HCT116 (cell line): ENCODE measurements around the gene PALB2. TPM values are rescaled to one million over a fixed set of nuclear protein-coding genes. Genes with fewer than 3 reads are reported as not detected.

Experiments used
- ATAC-seq: fragments of 200-7000 bp; cut with Tn5 transposase; 2 replicates; pipeline ENCODE4 v1.9.1; 2020; ENCODE audit warnings: mild to moderate bottlenecking, moderate library complexity
- BruUV-seq: library from RNA; stranded (reverse); fragments of 400-500 nt; replicated peaks from 2 replicates; lab custom pipeline; 2021; lab: Mats Ljungman, UMichigan
- CTCF ChIA-PET: fragments of 300-600 bp; sonication (Branson Sonifier 250); formaldehyde crosslinking; loops from one replicate; lab custom pipeline; 2021; ENCODE audit warnings: antibody characterized with exemption; lab: Charles Lee
- POLR2A ChIA-PET: fragments of 300-600, 350-600 bp; sonication (Branson Sonifier 250); formaldehyde crosslinking; loops from one replicate; lab custom pipeline; 2021; ENCODE audit warnings: antibody characterized with exemption; lab: Charles Lee
- RAD21 ChIA-PET, 2 experiments: fragments of 300-600 bp; sonication (Branson Sonifier 250); formaldehyde crosslinking; loops; one replicate each; lab custom pipeline; 2023; ENCODE audit warnings: low total read pairs in 2 of 2; ENCODE audit not compliant: uncharacterized antibody in 2 of 2, unreplicated experiment in 2 of 2, low non-redundant PET in 1 of 2; lab: Charles Lee
- DNase-seq: peaks from one replicate; pipeline ENCODE4 v3.0.0-alpha.2; 2010; ENCODE audit warnings: low read depth, low spot score
- H2AFZ ChIP-seq: fragments of 200-600 bp; shearing (Covaris generic), sonication (generic); 2 replicates; pipeline ENCODE4 v1.6.1; 2017; ENCODE audit warnings: low read depth, mixed run types, mixed read lengths, antibody characterized with exemption, low read length; ENCODE audit not compliant: poor library complexity, severe bottlenecking
- H3K27ac ChIP-seq: 2 replicates; pipeline ENCODE4 v1.5.1; 2012; ENCODE audit warnings: low read depth, low read length
- H3K27me3 ChIP-seq: fragments of 200-600 bp; sonication (generic); 2 replicates; pipeline ENCODE4 v1.6.1; 2016; ENCODE audit warnings: mixed run types, low read length, mixed read lengths; ENCODE audit not compliant: insufficient read depth
- H3K36me3 ChIP-seq, 2 experiments: fragments of 200-500 bp in 1 of 2; fragments of 200-600 bp in 1 of 2; sonication (Bioruptor generic) in 1 of 2; sonication (generic) in 1 of 2; 2 replicates each; pipeline versions ENCODE4 v1.5.1 to v1.6.1; 2014 to 2016; ENCODE audit warnings: low read length in 2 of 2, inconsistent platforms in 1 of 2, mixed read lengths in 1 of 2, mixed run types in 1 of 2; ENCODE audit not compliant: insufficient read depth in 2 of 2, control insufficient read depth in 1 of 2
- H3K4me1 ChIP-seq, 2 experiments: fragments of 200-600 bp in 1 of 2; sonication (generic) in 1 of 2; 2 replicates each; pipeline versions ENCODE4 v1.5.1 to v1.6.1; 2012 to 2017; ENCODE audit warnings: low read length in 2 of 2, inconsistent platforms in 1 of 2, mild to moderate bottlenecking in 1 of 2, mixed read lengths in 1 of 2, mixed run types in 1 of 2, moderate library complexity in 1 of 2; ENCODE audit not compliant: insufficient read depth in 2 of 2, control insufficient read depth in 1 of 2
- H3K4me2 ChIP-seq: fragments of 200-600 bp; sonication (generic); 2 replicates; pipeline ENCODE4 v1.6.1; 2017; ENCODE audit warnings: mixed run types, low read length, mixed read lengths
- H3K4me3 ChIP-seq, 2 experiments: fragments of 200-600 bp in 1 of 2; sonication (generic) in 1 of 2; replicated peaks in 1 of 2; 2 replicates each; pipeline ENCODE4 v1.5.1; 2011 to 2016; ENCODE audit warnings: low read length in 2 of 2, control low read depth in 1 of 2, low read depth in 1 of 2, mild to moderate bottlenecking in 1 of 2, mixed read lengths in 1 of 2, mixed run types in 1 of 2
- H3K79me2 ChIP-seq: fragments of 200-600 bp; sonication (generic); 2 replicates; pipeline ENCODE4 v1.6.1; 2017; ENCODE audit warnings: mild to moderate bottlenecking, mixed run types, low read length, moderate library complexity, mixed read lengths; ENCODE audit not compliant: insufficient read depth
- H3K9ac ChIP-seq: fragments of 200-600 bp; sonication (generic); 2 replicates; pipeline ENCODE4 v1.6.1; 2016; ENCODE audit warnings: low read length, mixed read lengths
- H3K9me2 ChIP-seq: fragments of 200-600 bp; sonication (generic), shearing (Covaris generic); 2 replicates; pipeline ENCODE4 v1.6.1; 2017; ENCODE audit warnings: mixed run types, mild to moderate bottlenecking, moderate library complexity; ENCODE audit not compliant: insufficient read depth
- H3K9me3 ChIP-seq, 2 experiments: fragments of 200-500 bp in 1 of 2; fragments of 200-600 bp in 1 of 2; sonication (Bioruptor generic) in 1 of 2; sonication (generic) in 1 of 2; 2 replicates each; pipeline ENCODE4 v1.6.1; 2014 to 2017; ENCODE audit warnings: low read length in 2 of 2, mixed read lengths in 2 of 2, inconsistent platforms in 1 of 2, low read depth in 1 of 2, mild to moderate bottlenecking in 1 of 2, mixed run types in 1 of 2, moderate library complexity in 1 of 2; ENCODE audit not compliant: control insufficient read depth in 1 of 2, insufficient read depth in 1 of 2
- H4K20me1 ChIP-seq: fragments of 200-600 bp; sonication (generic), shearing (Covaris generic); 2 replicates; pipeline ENCODE4 v1.6.1; 2017; ENCODE audit warnings: mixed run types, mild to moderate bottlenecking, moderate library complexity; ENCODE audit not compliant: insufficient read depth
- CTCF ChIP-seq, 3 experiments: fragments of 200-600 bp in 1 of 3; sonication (generic) in 1 of 3; IDR thresholded peaks in 2 of 3; conservative IDR thresholded peaks in 1 of 3; 2 replicates each; pipeline ENCODE4 v1.5.1; 2012 to 2017; ENCODE audit warnings: low read depth in 2 of 3, low read length in 2 of 3, antibody characterized with exemption in 1 of 3, borderline replicate concordance in 1 of 3, control low read depth in 1 of 3, mild to moderate bottlenecking in 1 of 3, mixed read lengths in 1 of 3, mixed run types in 1 of 3, moderate library complexity in 1 of 3; ENCODE audit not compliant: insufficient read depth in 1 of 3
- EGR1 ChIP-seq: IDR thresholded peaks from 2 replicates; pipeline ENCODE4 v1.6.1; 2012; ENCODE audit warnings: low read depth
- JUND ChIP-seq: IDR thresholded peaks from 2 replicates; pipeline ENCODE4 v1.6.1; 2012
- MAX ChIP-seq: IDR thresholded peaks from 2 replicates; pipeline ENCODE4 v1.6.1; 2012
- POLR2A ChIP-seq: IDR thresholded peaks from 2 replicates; pipeline ENCODE4 v1.7.0; 2011; ENCODE audit warnings: borderline replicate concordance; ENCODE audit not compliant: insufficient read depth, insufficient read length; ENCODE audit errors: extremely low read depth
- POLR2AphosphoS5 ChIP-seq: IDR thresholded peaks from 2 replicates; pipeline ENCODE4 v1.6.1; 2011; ENCODE audit warnings: mild to moderate bottlenecking, low read depth, low read length, moderate library complexity
- ZBTB33 ChIP-seq: IDR thresholded peaks from 2 replicates; pipeline ENCODE4 v1.6.1; 2011; ENCODE audit warnings: mild to moderate bottlenecking, low read length, moderate library complexity; ENCODE audit not compliant: insufficient replicate concordance; ENCODE audit errors: extremely low read depth
- intact Hi-C: fragments of 100-400 bp; cut with micrococcal nuclease; formaldehyde crosslinking; loops from 2 replicates; pipeline ENCODE4 v1.10.0; 2022
- total RNA-seq: library from RNA; stranded (reverse); gene quantifications from one replicate; pipeline ENCODE4 v1.2.1, GENCODE V29; 2021; ENCODE audit not compliant: unreplicated experiment

PALB2 gene
- total RNA-seq, 1 experiment from 2014 or later = 15.6 TPM

- TF ChIP-seq ZBTB33 = no peak
- no peak for TF ChIP-seq EGR1
- TF ChIP-seq CTCF (IDR thresholded peaks at IDR 0.05 in 2 of 3, conservative IDR thresholded peaks at IDR 0.05 in 1 of 3; ENCODE audit: borderline replicate concordance in 1 of 3, insufficient read depth in 1 of 3, low read depth in 2 of 3, low read length in 2 of 3) = no peak
- no peak for TF ChIP-seq MAX
- no peak for TF ChIP-seq POLR2AphosphoS5
Observed at GRCh38 chr16:23679986-23680336, 38.9 kb upstream of the PALB2 start (continued).

- Histone ChIP-seq H2AFZ (no peak overlapping the region), H3K79me2 (peaks cover 57% of the 10 kb centered on the region), H3K9me3 (no peaks in the 10 kb centered on the region), H4K20me1 (peaks cover 6% of the 10 kb centered on the region; the same call in 1 of the 2 replicates), H3K36me3 (peaks cover 32 to 38% of the 10 kb centered on the region in 2 experiments), H3K27me3 (no peaks in the 10 kb centered on the region), H3K9ac (peak overlapping the region; percentile 88), H3K4me2 (peak overlapping the region; percentile 92), H3K27ac (peak overlapping the region; percentile 61), H3K9me2 (no peaks in the 10 kb centered on the region), H3K4me3 (peak overlapping the region; percentile 96 to 99), H3K4me1 (peaks cover 7 to 21% of the 10 kb centered on the region in 2 experiments; a peak in 3 of 4 replicates)
- intact Hi-C loops = loop anchor here (5.0 kb wide), 2 partner anchors 338 to 358 kb away; no protein-coding TSS in a partner anchor
- no peak for TF ChIP-seq ZBTB33
- no peak for TF ChIP-seq POLR2A
- TF ChIP-seq JUND = no peak
- BruUV-seq = no TSS peak
- POLR2A ChIA-PET = no interaction called here
- CTCF ChIA-PET = no interaction called here
- RAD21 ChIA-PET = no interaction called here
- ATAC-seq (peak; percentile 55), DNase-seq (no peak)
Observed at GRCh38 chr16:23679274-23679985, 38.3 kb upstream of the PALB2 start.
